Right lobe of liver (tissue), 6 donors: ENCODE results near the gene SYNGR1. TPM values are rescaled to one million over a fixed set of nuclear protein-coding genes. Genes with fewer than 3 reads are reported as not detected.
A peak's percentile ranks its signal among the peaks of the same experiment; 100 is the strongest.

Experiments
- ATAC-seq, 4 donors: fragments of 200-7000 bp; cut with Tn5 transposase; one replicate each; pipeline ENCODE4 v1.9.1; 2020; ENCODE audit warnings: mild to moderate bottlenecking in 4 of 4, moderate library complexity in 4 of 4
- DNase-seq, 3 donors: peaks; one replicate each; pipeline ENCODE4 v3.0.0-alpha.2; 2020
- H3K27ac ChIP-seq, 3 donors: fragments of 200-600 bp; one replicate each; pipeline ENCODE4 v1.8.0; 2022
- H3K27me3 ChIP-seq, 2 donors: fragments of 200-600 bp; one replicate each; pipeline ENCODE4 v1.8.0; 2022
- H3K36me3 ChIP-seq, 4 donors: fragments of 200-600 bp; sonication (generic) in 1 of 4; one replicate each; pipeline versions ENCODE4 v1.5.1 to v1.8.0; 2017 to 2022; ENCODE audit warnings: control low read depth in 1 of 4
- H3K4me1 ChIP-seq, 4 donors: fragments of 200-600 bp; sonication (generic) in 1 of 4; one replicate each; pipeline versions ENCODE4 v1.5.1 to v1.8.0; 2017 to 2022; ENCODE audit warnings: control low read depth in 1 of 4
- H3K4me3 ChIP-seq, 3 donors: fragments of 200-600 bp; one replicate each; pipeline ENCODE4 v1.8.0; 2022
- H3K9me3 ChIP-seq, 4 donors: fragments of 200-600 bp; sonication (generic) in 1 of 4; one replicate each; pipeline versions ENCODE4 v1.5.1 to v1.8.0; 2017 to 2022; ENCODE audit warnings: control low read depth in 1 of 4
- CTCF ChIP-seq, 4 donors: fragments of 200-600 bp in 3 of 4; fragments of 450-650 bp in 1 of 4; IDR thresholded peaks; one replicate each; pipeline versions ENCODE4 v1.5.1 to v1.8.0; 2016 to 2022; ENCODE audit warnings: antibody characterized with exemption in 4 of 4, mild to moderate bottlenecking in 2 of 4
- POLR2A ChIP-seq: fragments of 450-650 bp; IDR thresholded peaks from one replicate; pipeline ENCODE4 v1.6.1; 2017; ENCODE audit warnings: antibody characterized with exemption, mild to moderate bottlenecking
- WGBS: methylation state at CpG from one replicate; pipeline ENCODE4 v1.1.6; 2018; ENCODE audit warnings: low coverage, low lambda C conversion rate; ENCODE audit not compliant: insufficient coverage; ENCODE audit errors: missing lambda C conversion rate; 5-methylcytosine and 5-hydroxymethylcytosine counted together
- intact Hi-C, 2 donors: fragments of 100-400 bp; cut with DNase I; formaldehyde crosslinking; loops; one replicate each; pipeline versions ENCODE4 v1.11.2 to v1.14.1; 2022
- total RNA-seq, 6 experiments: library from RNA; depleted of rRNA in 2 of 6; stranded (reverse); fragments of >200 nt in 2 of 6; fragmentation: NEBNext Ultra II Directional in 3 of 6; extraction: Animal tissue kit (Norgen Biotek cat#: 25700) in 3 of 6; gene quantifications; one replicate each; pipeline versions ENCODE4 v1.1.0 to v1.2.4, GENCODE V29; 2016 to 2023
- donor health status: DM: no; HTN: yes; CAD: no.
- donor health status: DM: no; HTN: no; CAD: no.
- donor health status: DM: no; HTN: no; CAD: no.
- donor health status: DM: no; HTN: yes; CAD: no.
- donor health status: DM: no; HTN: yes; CAD: no.

The SYNGR1 gene
- total RNA-seq, 6 experiments from 2014 or later = 0.74 to 3.2 (median 2.2) TPM

- H3K4me3 ChIP-seq = no peak overlapping the region
- no peak for ATAC-seq
- DNase-seq = peak in 1 of 3 donors; percentile 42
- no peak for TF ChIP-seq CTCF (IDR thresholded peaks at IDR 0.05)
- TF ChIP-seq POLR2A = no peak
- intact Hi-C loops = no loop called here
- H3K9me3 ChIP-seq = no peaks in the 10 kb centered on the region
- no peaks in the 10 kb centered on the region for H3K27me3 ChIP-seq
- WGBS = 49% methylated on average over 22 of the region's 28 CpGs
- H3K27ac ChIP-seq = no peak overlapping the region
- no peaks in the 10 kb centered on the region for H3K36me3 ChIP-seq
- peaks cover 0 to 22% (median 3%) of the 10 kb centered on the region in 4 donors for H3K4me1 ChIP-seq
These were observed 55.7 kb downstream of the SYNGR1 start for GRCh38 chr22:39405346-39406085.

- intact Hi-C loops = no loop called here
- 81% methylated on average over 10 of the region's 11 CpGs for WGBS
These were observed 58.4 kb downstream of the SYNGR1 start for GRCh38 chr22:39408173-39408572.

GRCh38 chr22:39408807-39409206 is 59.0 kb downstream of the SYNGR1 start:
- H3K9me3 ChIP-seq = no peaks in the 10 kb centered on the region
- H3K27ac ChIP-seq = no peak overlapping the region
- 62% methylated on average over 1 of the region's 1 CpG for WGBS
- ATAC-seq (no peak), DNase-seq (no peak)
- H3K36me3 ChIP-seq = no peaks in the 10 kb centered on the region
- intact Hi-C loops = no loop called here
- no peak overlapping the region for H3K4me3 ChIP-seq
- peaks cover 0 to 8% (median under 1%) of the 10 kb centered on the region in 4 donors for H3K4me1 ChIP-seq
- TF ChIP-seq CTCF (IDR thresholded peaks at IDR 0.05) = no peak
- TF ChIP-seq POLR2A = no peak
- H3K27me3 ChIP-seq = no peaks in the 10 kb centered on the region

More at GRCh38 chr22:39408173-39408572, 58.4 kb downstream of the SYNGR1 start:
- Histone ChIP-seq H3K27me3 (no peaks in the 10 kb centered on the region), H3K4me1 (peaks cover 0 to 8% (median 0%) of the 10 kb centered on the region in 4 donors), H3K4me3 (no peak overlapping the region), H3K9me3 (no peaks in the 10 kb centered on the region), H3K27ac (no peak overlapping the region), H3K36me3 (no peaks in the 10 kb centered on the region)
- ATAC-seq (no peak), DNase-seq (no peak)
- no peak for TF ChIP-seq POLR2A
- no peak for TF ChIP-seq CTCF (IDR thresholded peaks at IDR 0.05)

GRCh38 chr22:39409516-39410029 is 59.8 kb downstream of the SYNGR1 start:
- intact Hi-C loops = no loop called here
- TF ChIP-seq POLR2A (no peak), CTCF (IDR thresholded peaks at IDR 0.05) (no peak)
- DNase-seq = no peak
- WGBS = 90% methylated on average over 11 of the region's 11 CpGs
- no peaks in the 10 kb centered on the region for H3K27me3 ChIP-seq
- H3K27ac ChIP-seq = no peak overlapping the region
- H3K36me3 ChIP-seq = no peaks in the 10 kb centered on the region
- H3K9me3 ChIP-seq = no peaks in the 10 kb centered on the region
- H3K4me1 ChIP-seq = peaks cover 0 to 12% (median 4%) of the 10 kb centered on the region in 4 donors
- ATAC-seq = no peak
- H3K4me3 ChIP-seq = no peak overlapping the region
